ENCODE data around the gene RRAGD.
A peak's percentile ranks its signal among the peaks of the same experiment; 100 is the strongest.

RRAGD gene

GRCh38 chr6:89411145-89412070 lies 665 bp downstream of the RRAGD start:
- Histone ChIP-seq H3K4me1 (ENCODE audit: insufficient read depth, low read length) (peaks cover 41% of the 10 kb centered on the region), H3K36me3 (ENCODE audit: insufficient read depth, low read length) (no peaks in the 10 kb centered on the region), H3K9me3 (ENCODE audit: insufficient read depth, low read depth, low read length) (no peaks in the 10 kb centered on the region), H3K27me3 (ENCODE audit: insufficient read depth, low read length) (peaks cover 62% of the 10 kb centered on the region), H3K4me3 (ENCODE audit: low read length) (peak overlapping the region; percentile 67), H3K27ac (ENCODE audit: low read depth, low read length) (peak overlapping the region; percentile 35; the same call in 1 of the 2 replicates), H3K9ac (ENCODE audit: low read depth, low read length) (peak overlapping the region; percentile 42)
- WGBS = under 1% methylated on average over 93 of the region's 93 CpGs

GRCh38 chr6:89410788-89411144 lies 1.3 kb downstream of the RRAGD start:
- Histone ChIP-seq H3K4me1 (ENCODE audit: insufficient read depth, low read length) (peaks cover 47% of the 10 kb centered on the region), H3K9ac (ENCODE audit: low read depth, low read length) (no peak overlapping the region), H3K36me3 (ENCODE audit: insufficient read depth, low read length) (no peaks in the 10 kb centered on the region), H3K27me3 (ENCODE audit: insufficient read depth, low read length) (peaks cover 62% of the 10 kb centered on the region), H3K27ac (ENCODE audit: low read depth, low read length) (no peak overlapping the region), H3K9me3 (ENCODE audit: insufficient read depth, low read depth, low read length) (no peaks in the 10 kb centered on the region), H3K4me3 (ENCODE audit: low read length) (peak overlapping the region; percentile 67)
- WGBS = 2% methylated on average over 4 of the region's 4 CpGs

GRCh38 chr6:89410231-89410761 lies 1.8 kb downstream of the RRAGD start:
- Histone ChIP-seq H3K4me1 (ENCODE audit: insufficient read depth, low read length) (peaks cover 52% of the 10 kb centered on the region), H3K27me3 (ENCODE audit: insufficient read depth, low read length) (peaks cover 62% of the 10 kb centered on the region), H3K27ac (ENCODE audit: low read depth, low read length) (peak overlapping the region; percentile 10; the same call in 1 of the 2 replicates), H3K9me3 (ENCODE audit: insufficient read depth, low read depth, low read length) (no peaks in the 10 kb centered on the region), H3K4me3 (ENCODE audit: low read length) (peak overlapping the region; percentile 67), H3K36me3 (ENCODE audit: insufficient read depth, low read length) (no peaks in the 10 kb centered on the region), H3K9ac (ENCODE audit: low read depth, low read length) (no peak overlapping the region)
- 4% methylated on average over 9 of the region's 10 CpGs for WGBS

- Histone ChIP-seq H3K9ac (ENCODE audit: low read depth, low read length) (no peak overlapping the region), H3K27ac (ENCODE audit: low read depth, low read length) (peak overlapping the region; percentile 43; the same call in 1 of the 2 replicates), H3K4me1 (ENCODE audit: insufficient read depth, low read length) (peaks cover 56% of the 10 kb centered on the region), H3K9me3 (ENCODE audit: insufficient read depth, low read depth, low read length) (no peaks in the 10 kb centered on the region), H3K27me3 (ENCODE audit: insufficient read depth, low read length) (peaks cover 59% of the 10 kb centered on the region), H3K4me3 (ENCODE audit: low read length) (peak overlapping the region; percentile 67), H3K36me3 (ENCODE audit: insufficient read depth, low read length) (no peaks in the 10 kb centered on the region)
- WGBS = 26% methylated on average over 7 of the region's 7 CpGs
Observed at GRCh38 chr6:89409461-89410035, 2.5 kb downstream of the RRAGD start.

- H3K4me3 ChIP-seq (ENCODE audit: low read length) = no peak overlapping the region
- H3K4me1 ChIP-seq (ENCODE audit: insufficient read depth, low read length) = peaks cover 55% of the 10 kb centered on the region
- H3K36me3 ChIP-seq (ENCODE audit: insufficient read depth, low read length) = no peaks in the 10 kb centered on the region
- H3K9me3 ChIP-seq (ENCODE audit: insufficient read depth, low read depth, low read length) = no peaks in the 10 kb centered on the region
- WGBS = 69% methylated on average over 10 of the region's 10 CpGs
- H3K9ac ChIP-seq (ENCODE audit: low read depth, low read length) = no peak overlapping the region
- no peak overlapping the region for H3K27ac ChIP-seq (ENCODE audit: low read depth, low read length)
- H3K27me3 ChIP-seq (ENCODE audit: insufficient read depth, low read length) = peaks cover 27% of the 10 kb centered on the region
Observed at GRCh38 chr6:89406141-89406540, 5.9 kb downstream of the RRAGD start.

GRCh38 chr6:89404512-89404911 lies 7.6 kb downstream of the RRAGD start:
- WGBS = 83% methylated on average over 3 of the region's 3 CpGs
- Histone ChIP-seq H3K27ac (ENCODE audit: low read depth, low read length) (no peak overlapping the region), H3K27me3 (ENCODE audit: insufficient read depth, low read length) (peaks cover 11% of the 10 kb centered on the region), H3K36me3 (ENCODE audit: insufficient read depth, low read length) (no peaks in the 10 kb centered on the region), H3K9ac (ENCODE audit: low read depth, low read length) (no peak overlapping the region), H3K9me3 (ENCODE audit: insufficient read depth, low read depth, low read length) (no peaks in the 10 kb centered on the region), H3K4me1 (ENCODE audit: insufficient read depth, low read length) (peaks cover 42% of the 10 kb centered on the region), H3K4me3 (ENCODE audit: low read length) (no peak overlapping the region)

GRCh38 chr6:89402776-89403175 lies 9.3 kb downstream of the RRAGD start:
- H3K4me1 ChIP-seq (ENCODE audit: insufficient read depth, low read length) = peaks cover 26% of the 10 kb centered on the region
- no peak overlapping the region for H3K27ac ChIP-seq (ENCODE audit: low read depth, low read length)
- peaks cover 2% of the 10 kb centered on the region; the same call in 1 of the 2 replicates for H3K27me3 ChIP-seq (ENCODE audit: insufficient read depth, low read length)
- no peak overlapping the region for H3K9ac ChIP-seq (ENCODE audit: low read depth, low read length)
- H3K36me3 ChIP-seq (ENCODE audit: insufficient read depth, low read length) = no peaks in the 10 kb centered on the region
- WGBS = 94% methylated on average over 5 of the region's 6 CpGs
- no peak overlapping the region for H3K4me3 ChIP-seq (ENCODE audit: low read length)
- H3K9me3 ChIP-seq (ENCODE audit: insufficient read depth, low read depth, low read length) = no peaks in the 10 kb centered on the region

- Histone ChIP-seq H3K9ac (ENCODE audit: low read depth, low read length) (no peak overlapping the region), H3K27ac (ENCODE audit: low read depth, low read length) (no peak overlapping the region)
- 89% methylated on average over 6 of the region's 6 CpGs for WGBS
Observed at GRCh38 chr6:89400912-89401399, 11.1 kb downstream of the RRAGD start.

GRCh38 chr6:89400050-89400449 lies 12.0 kb downstream of the RRAGD start:
- no peak overlapping the region for H3K4me3 ChIP-seq (ENCODE audit: low read length)
- H3K27ac ChIP-seq (ENCODE audit: low read depth, low read length) = no peak overlapping the region
- H3K9ac ChIP-seq (ENCODE audit: low read depth, low read length) = no peak overlapping the region
- no peaks in the 10 kb centered on the region for H3K36me3 ChIP-seq (ENCODE audit: insufficient read depth, low read length)
- no peaks in the 10 kb centered on the region for H3K9me3 ChIP-seq (ENCODE audit: insufficient read depth, low read depth, low read length)
- H3K4me1 ChIP-seq (ENCODE audit: insufficient read depth, low read length) = 0 out of 2 replicates have a peak, but pooled peaks cover 6% of the 10 kb centered on the region
- H3K27me3 ChIP-seq (ENCODE audit: insufficient read depth, low read length) = no peaks in the 10 kb centered on the region
- WGBS = 95% methylated on average over 3 of the region's 3 CpGs

More at GRCh38 chr6:89400912-89401399, 11.1 kb downstream of the RRAGD start:
- Histone ChIP-seq H3K36me3 (ENCODE audit: insufficient read depth, low read length) (no peaks in the 10 kb centered on the region), H3K4me3 (ENCODE audit: low read length) (no peak overlapping the region), H3K9me3 (ENCODE audit: insufficient read depth, low read depth, low read length) (no peaks in the 10 kb centered on the region), H3K27me3 (ENCODE audit: insufficient read depth, low read length) (no peaks in the 10 kb centered on the region), H3K4me1 (ENCODE audit: insufficient read depth, low read length) (peaks cover 14% of the 10 kb centered on the region)

- WGBS = 84% methylated on average over 6 of the region's 7 CpGs
- Histone ChIP-seq H3K9me3 (ENCODE audit: insufficient read depth, low read depth, low read length) (no peaks in the 10 kb centered on the region), H3K9ac (ENCODE audit: low read depth, low read length) (no peak overlapping the region), H3K36me3 (ENCODE audit: insufficient read depth, low read length) (no peaks in the 10 kb centered on the region), H3K4me3 (ENCODE audit: low read length) (no peak overlapping the region), H3K27me3 (ENCODE audit: insufficient read depth, low read length) (no peaks in the 10 kb centered on the region), H3K4me1 (ENCODE audit: insufficient read depth, low read length) (no peaks in the 10 kb centered on the region), H3K27ac (ENCODE audit: low read depth, low read length) (no peak overlapping the region)
Observed at GRCh38 chr6:89398762-89399525, 13.1 kb downstream of the RRAGD start.
